ENCODE data around the gene LIF. TPM values are rescaled to one million over a fixed set of nuclear protein-coding genes. Genes with fewer than 3 reads are reported as not detected.

The LIF gene
- total and polyA plus RNA-seq, 2 experiments from 2014 or later, result 8.2 to 13.4 TPM

- no peak overlapping the region for H3K4me3 ChIP-seq
- H3K4me2 ChIP-seq, result no peak overlapping the region
- WGBS (ENCODE audit: low lambda C conversion rate, missing lambda C conversion rate), result 96% methylated on average over 5 of the region's 5 CpGs
- no peaks in the 10 kb centered on the region for H3K9me2 ChIP-seq (replicated peaks; ENCODE audit: insufficient read depth)
- no peak overlapping the region for H2AFZ ChIP-seq
- H3K79me2 ChIP-seq, result no peaks in the 10 kb centered on the region
- no peaks in the 10 kb centered on the region for H3K9me3 ChIP-seq (ENCODE audit: low read depth)
- DNase-seq (ENCODE audit: low spot score), result no peak
- H3K36me3 ChIP-seq (replicated peaks; ENCODE audit: insufficient read depth, low read depth), result no peaks in the 10 kb centered on the region
- TF ChIP-seq EZH2 (IDR thresholded peaks at IDR 0.05; ENCODE audit: borderline replicate concordance), result no peak
- TF ChIP-seq, protein P1, sequence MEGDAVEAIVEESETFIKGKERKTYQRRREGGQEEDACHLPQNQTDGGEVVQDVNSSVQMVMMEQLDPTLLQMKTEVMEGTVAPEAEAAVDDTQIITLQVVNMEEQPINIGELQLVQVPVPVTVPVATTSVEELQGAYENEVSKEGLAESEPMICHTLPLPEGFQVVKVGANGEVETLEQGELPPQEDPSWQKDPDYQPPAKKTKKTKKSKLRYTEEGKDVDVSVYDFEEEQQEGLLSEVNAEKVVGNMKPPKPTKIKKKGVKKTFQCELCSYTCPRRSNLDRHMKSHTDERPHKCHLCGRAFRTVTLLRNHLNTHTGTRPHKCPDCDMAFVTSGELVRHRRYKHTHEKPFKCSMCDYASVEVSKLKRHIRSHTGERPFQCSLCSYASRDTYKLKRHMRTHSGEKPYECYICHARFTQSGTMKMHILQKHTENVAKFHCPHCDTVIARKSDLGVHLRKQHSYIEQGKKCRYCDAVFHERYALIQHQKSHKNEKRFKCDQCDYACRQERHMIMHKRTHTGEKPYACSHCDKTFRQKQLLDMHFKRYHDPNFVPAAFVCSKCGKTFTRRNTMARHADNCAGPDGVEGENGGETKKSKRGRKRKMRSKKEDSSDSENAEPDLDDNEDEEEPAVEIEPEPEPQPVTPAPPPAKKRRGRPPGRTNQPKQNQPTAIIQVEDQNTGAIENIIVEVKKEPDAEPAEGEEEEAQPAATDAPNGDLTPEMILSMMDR (IDR thresholded peaks at IDR 0.05; ENCODE audit: poor library complexity), result no peak
- TF ChIP-seq EZH2phosphoT487 (IDR thresholded peaks at IDR 0.05; ENCODE audit: low read depth, severe bottlenecking, unreplicated experiment), result no peak
- no peaks in the 10 kb centered on the region for H4K20me1 ChIP-seq (ENCODE audit: insufficient read depth, poor library complexity, severe bottlenecking)
- peaks cover 33% of the 10 kb centered on the region for H3K4me1 ChIP-seq (ENCODE audit: insufficient read depth)
- no peaks in the 10 kb centered on the region for H3K27me3 ChIP-seq
- H3K27ac ChIP-seq, result no peak overlapping the region
Observed at GRCh38 chr22:30244641-30245040, 1.9 kb downstream of the LIF start.

DNA sequence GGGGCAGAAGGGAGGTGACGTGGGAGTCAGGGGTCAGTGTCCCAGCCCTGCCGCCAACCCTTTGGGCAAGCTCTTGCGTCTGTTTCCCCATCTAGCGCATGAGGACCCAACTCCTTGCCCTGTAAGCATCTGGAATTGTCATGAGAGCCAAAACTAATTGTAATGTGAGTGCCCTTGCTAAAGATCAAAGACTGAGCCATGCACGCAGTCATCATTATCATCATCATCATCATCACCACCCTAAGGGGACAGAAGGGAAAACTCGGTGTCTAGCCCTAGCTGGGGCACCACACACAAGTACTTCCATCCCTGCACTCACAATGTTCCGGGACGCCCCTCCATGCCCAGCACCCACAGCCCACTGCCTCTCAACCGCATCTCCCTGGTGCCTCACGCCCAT is 2.5 kb downstream of the LIF start:
- H3K4me3 ChIP-seq, result no peak overlapping the region
- no peaks in the 10 kb centered on the region for H3K27me3 ChIP-seq
- no peak overlapping the region for H3K27ac ChIP-seq
- H3K9me3 ChIP-seq (ENCODE audit: low read depth), result no peaks in the 10 kb centered on the region
- H3K79me2 ChIP-seq, result no peaks in the 10 kb centered on the region
- DNase-seq (ENCODE audit: low spot score), result no peak
- H2AFZ ChIP-seq, result no peak overlapping the region
- H4K20me1 ChIP-seq (ENCODE audit: insufficient read depth, poor library complexity, severe bottlenecking), result no peaks in the 10 kb centered on the region
- TF ChIP-seq, protein P1 (IDR thresholded peaks at IDR 0.05; ENCODE audit: poor library complexity), result no peak
- TF ChIP-seq EZH2 (IDR thresholded peaks at IDR 0.05; ENCODE audit: borderline replicate concordance) (no peak), EZH2phosphoT487 (IDR thresholded peaks at IDR 0.05; ENCODE audit: low read depth, severe bottlenecking, unreplicated experiment) (no peak)
- H3K4me1 ChIP-seq (ENCODE audit: insufficient read depth), result peaks cover 29% of the 10 kb centered on the region
- no peaks in the 10 kb centered on the region for H3K9me2 ChIP-seq (replicated peaks; ENCODE audit: insufficient read depth)
- no peak overlapping the region for H3K4me2 ChIP-seq
- 98% methylated on average over 10 of the region's 10 CpGs for WGBS (ENCODE audit: low lambda C conversion rate, missing lambda C conversion rate)
- no peaks in the 10 kb centered on the region for H3K36me3 ChIP-seq (replicated peaks; ENCODE audit: insufficient read depth, low read depth)

DNA sequence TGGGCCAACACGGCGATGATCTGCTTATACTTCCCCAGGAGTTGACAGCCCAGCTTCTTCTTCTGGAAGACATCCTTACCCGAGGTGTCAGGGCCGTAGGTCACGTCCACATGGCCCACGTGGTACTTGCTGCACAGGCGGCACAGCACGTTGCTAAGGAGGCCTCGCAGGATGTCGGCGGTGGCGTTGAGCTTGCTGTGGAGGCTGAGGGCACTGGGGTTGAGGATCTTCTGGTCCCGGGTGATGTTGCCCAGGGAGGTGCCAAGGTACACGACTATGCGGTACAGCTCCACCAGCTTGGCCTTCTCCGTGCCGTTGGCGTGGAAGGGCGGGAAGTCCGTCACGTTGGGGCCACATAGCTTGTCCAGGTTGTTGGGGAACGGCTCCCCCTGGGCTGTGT is 2.9 kb downstream of the LIF start:
- Histone ChIP-seq H4K20me1 (ENCODE audit: insufficient read depth, poor library complexity, severe bottlenecking) (no peaks in the 10 kb centered on the region), H2AFZ (no peak overlapping the region), H3K27me3 (no peaks in the 10 kb centered on the region), H3K36me3 (replicated peaks; ENCODE audit: insufficient read depth, low read depth) (no peaks in the 10 kb centered on the region), H3K27ac (no peak overlapping the region), H3K9me2 (replicated peaks; ENCODE audit: insufficient read depth) (no peaks in the 10 kb centered on the region), H3K4me2 (no peak overlapping the region), H3K9me3 (ENCODE audit: low read depth) (no peaks in the 10 kb centered on the region), H3K79me2 (no peaks in the 10 kb centered on the region), H3K4me3 (no peak overlapping the region), H3K4me1 (ENCODE audit: insufficient read depth) (peaks cover 29% of the 10 kb centered on the region)
- TF ChIP-seq EZH2phosphoT487 (IDR thresholded peaks at IDR 0.05; ENCODE audit: low read depth, severe bottlenecking, unreplicated experiment) (no peak), EZH2 (IDR thresholded peaks at IDR 0.05; ENCODE audit: borderline replicate concordance) (no peak)
- TF ChIP-seq, protein P1 (IDR thresholded peaks at IDR 0.05; ENCODE audit: poor library complexity), result no peak
- no peak for DNase-seq (ENCODE audit: low spot score)
- WGBS (ENCODE audit: low lambda C conversion rate, missing lambda C conversion rate), result 97% methylated on average over 22 of the region's 22 CpGs
